ENCODE measurements around the gene INSYN1.
"Not testable (repeated sequence)": the region's sequence is repeated elsewhere in the genome, so short reads cannot be mapped to it uniquely, and the experiment has no call there.

INSYN1 gene

GRCh38 chr15:73747847-73748590, 5.1 kb downstream of the INSYN1 start:
- DNase-seq, result no peak

DNA sequence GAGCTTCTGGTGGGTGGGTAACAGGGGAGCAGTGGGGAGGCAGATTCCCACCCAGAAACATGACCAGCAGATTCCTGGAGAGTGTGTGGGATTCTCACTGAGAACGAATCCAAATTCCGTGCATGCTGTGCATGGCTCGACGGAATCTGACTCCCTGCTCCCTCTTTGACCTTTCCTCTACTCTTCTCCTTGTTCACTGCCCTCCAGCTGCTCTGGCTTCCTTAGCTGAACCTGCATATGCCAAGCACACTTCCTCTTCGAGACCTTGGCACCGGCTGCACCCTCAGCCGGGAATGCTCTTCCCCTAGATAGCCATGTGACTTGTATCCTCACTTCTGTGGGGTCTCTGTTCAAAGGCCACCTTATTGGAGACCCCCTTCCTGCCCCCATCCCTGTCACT, 6.3 kb downstream of the INSYN1 start:
- no peak for DNase-seq

GRCh38 chr15:73746261-73746660, 6.9 kb downstream of the INSYN1 start:
- DNase-seq, result no peak

DNA sequence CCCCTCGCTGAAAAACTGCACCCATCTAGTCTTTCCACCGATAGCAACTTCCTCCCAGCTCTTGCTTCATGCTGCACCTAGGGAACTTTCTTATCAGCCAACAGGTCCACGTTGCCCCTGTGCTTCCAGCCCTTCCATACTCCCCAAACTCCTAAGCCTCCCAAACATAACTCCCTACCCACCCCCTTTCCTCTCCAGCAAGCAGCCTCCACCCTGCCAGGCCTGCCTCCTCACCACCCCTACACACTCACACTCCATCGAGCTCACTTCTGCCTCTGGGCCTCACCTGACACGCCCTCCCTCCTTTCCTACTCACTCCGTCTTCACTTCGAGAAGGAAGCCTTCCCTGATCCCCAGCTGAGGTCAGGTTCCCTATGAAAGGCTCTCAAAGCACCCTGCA, 8.1 kb downstream of the INSYN1 start:
- no peak for DNase-seq

GRCh38 chr15:73744293-73744692, 8.9 kb downstream of the INSYN1 start:
- no peak for DNase-seq

DNA sequence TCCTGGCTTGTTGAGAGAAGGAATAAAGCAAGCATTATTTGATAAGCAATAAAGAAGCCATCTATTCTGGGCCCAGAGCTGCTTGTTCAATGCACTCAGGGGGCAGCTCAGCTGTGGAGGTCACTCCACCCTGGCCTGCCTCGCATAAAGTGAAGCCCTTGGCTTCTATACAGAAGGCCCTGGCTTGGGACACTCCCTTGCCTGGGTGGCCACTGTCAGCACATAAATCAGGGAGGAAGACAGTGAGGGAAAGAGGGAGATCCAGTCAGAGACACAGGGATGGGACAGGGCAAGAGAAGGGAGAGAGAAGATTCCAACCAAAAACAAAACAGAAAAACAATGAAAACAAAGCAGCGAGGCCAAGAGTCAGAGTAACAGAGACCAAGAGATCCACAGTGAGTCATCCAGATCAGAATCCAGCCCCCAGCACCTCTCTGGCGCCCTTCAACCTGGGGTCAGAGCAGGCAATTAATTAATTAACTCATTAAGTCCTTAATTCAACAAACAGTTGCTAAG, 11.8 kb downstream of the INSYN1 start:
- DNase-seq, result no peak

GRCh38 chr15:73740152-73741048, 12.8 kb downstream of the INSYN1 start:
- DNase-seq, result no peak

GRCh38 chr15:73737535-73737934, 15.6 kb downstream of the INSYN1 start:
- no peak for DNase-seq

DNA sequence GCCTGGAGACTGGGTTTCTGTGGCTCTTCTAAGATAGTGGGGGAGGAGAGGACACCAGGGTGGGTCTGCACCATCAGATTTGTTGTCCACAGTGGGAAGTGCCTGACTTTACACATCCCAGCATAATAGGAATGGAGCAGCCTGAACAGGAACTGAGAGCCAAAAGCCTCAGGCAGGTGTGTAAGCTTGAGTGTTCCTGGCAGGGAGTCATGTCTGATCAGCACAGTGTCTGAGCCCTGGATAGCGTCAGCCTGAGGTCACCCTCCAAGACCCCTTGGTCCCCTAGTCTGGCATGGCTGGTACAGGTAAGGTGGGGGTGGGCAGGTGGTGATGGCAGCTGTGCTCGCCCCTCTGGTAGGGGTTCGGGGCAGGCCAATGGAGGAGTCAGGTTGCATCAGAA, 20.2 kb downstream of the INSYN1 start:
- no peak for DNase-seq

GRCh38 chr15:73732051-73732450, 21.1 kb downstream of the INSYN1 start:
- DNase-seq, result not testable (repeated sequence)

- no peak for DNase-seq
Measured at GRCh38 chr15:73727330-73727976, 25.7 kb downstream of the INSYN1 start.

DNA sequence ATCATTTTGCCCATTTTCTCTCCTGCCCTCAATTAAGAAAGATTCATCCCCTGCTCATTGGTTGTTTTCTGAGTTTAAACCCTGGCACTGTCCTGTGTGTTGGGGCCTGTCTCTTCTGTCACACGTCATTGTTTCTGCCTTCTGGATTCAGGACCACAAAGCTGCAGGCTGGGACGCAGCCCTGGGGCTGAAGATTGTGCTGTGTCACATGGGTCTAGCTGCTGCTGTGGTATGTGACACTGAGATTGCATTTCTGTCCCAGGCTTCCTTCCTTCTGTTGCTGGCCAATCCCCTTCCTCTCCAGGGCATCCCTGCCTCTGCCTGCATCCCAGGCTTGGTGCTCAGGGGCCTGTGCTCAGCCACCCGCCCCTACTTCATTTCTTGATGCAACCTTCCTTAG, 28.9 kb downstream of the INSYN1 start:
- no peak for DNase-seq

DNA sequence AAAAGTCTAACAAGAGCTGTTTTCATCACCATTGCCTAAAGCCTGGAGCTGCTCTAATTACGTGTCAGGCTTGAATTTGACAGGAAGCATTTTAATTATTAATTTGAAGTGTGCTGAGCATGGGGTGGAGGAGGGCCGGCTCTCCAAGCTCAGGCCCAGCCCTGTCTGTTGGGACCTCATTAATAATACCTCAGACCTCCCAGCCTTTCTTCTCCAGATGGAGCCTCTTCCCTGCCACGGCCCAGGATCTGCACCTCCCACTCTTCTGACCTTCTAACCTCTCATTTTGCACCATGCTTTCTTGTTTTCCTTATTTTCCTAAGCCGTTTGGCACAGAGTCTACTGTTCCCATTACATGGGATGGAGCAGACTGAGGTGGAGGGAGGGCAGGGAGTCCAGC, 30.0 kb downstream of the INSYN1 start:
- DNase-seq, result no peak

GRCh38 chr15:73722425-73722824, 30.7 kb downstream of the INSYN1 start:
- DNase-seq, result no peak

DNA sequence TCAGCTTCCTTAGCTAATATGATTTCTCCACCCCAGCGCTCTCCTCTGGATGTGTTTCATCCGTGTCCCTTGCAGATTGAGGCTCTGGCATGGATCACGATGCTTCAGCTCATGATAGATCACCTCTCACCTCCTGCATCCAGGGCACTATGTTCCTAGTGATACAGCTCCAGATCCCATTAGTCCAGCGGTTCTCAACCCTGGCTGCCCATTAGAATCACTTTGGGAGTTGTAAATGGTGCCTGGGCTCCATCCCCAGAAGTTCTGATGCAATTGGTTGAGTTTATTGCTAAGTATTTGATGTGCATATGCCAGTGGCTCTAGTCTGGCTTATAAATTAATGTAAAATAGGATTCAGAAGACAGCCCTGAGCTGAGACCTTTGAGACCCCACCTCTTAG, 34.5 kb downstream of the INSYN1 start:
- no peak for DNase-seq

- DNase-seq, result no peak
Measured at GRCh38 chr15:73717802-73718201, 35.3 kb downstream of the INSYN1 start.

DNA sequence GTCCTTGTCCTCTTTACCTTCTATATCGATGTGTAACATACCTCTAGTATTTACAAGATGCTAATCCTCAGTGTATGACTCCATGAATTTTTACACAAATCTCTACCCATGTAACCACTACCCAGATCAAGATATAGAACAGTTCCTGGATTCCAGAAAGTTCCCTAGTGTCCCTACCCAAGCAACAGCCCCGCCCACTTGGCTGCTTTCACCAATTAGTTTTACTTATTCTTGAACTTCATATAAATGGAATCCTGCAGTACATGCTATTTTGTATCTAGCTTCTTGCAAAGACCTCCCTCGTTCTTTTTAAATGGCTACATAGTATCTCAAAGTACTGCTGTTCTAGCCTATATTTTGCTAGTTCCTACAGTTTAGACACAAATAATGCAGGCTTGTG, 35.9 kb downstream of the INSYN1 start:
- DNase-seq, result no peak

- DNase-seq, result no peak
Measured at GRCh38 chr15:73716417-73716816, 36.7 kb downstream of the INSYN1 start.

DNA sequence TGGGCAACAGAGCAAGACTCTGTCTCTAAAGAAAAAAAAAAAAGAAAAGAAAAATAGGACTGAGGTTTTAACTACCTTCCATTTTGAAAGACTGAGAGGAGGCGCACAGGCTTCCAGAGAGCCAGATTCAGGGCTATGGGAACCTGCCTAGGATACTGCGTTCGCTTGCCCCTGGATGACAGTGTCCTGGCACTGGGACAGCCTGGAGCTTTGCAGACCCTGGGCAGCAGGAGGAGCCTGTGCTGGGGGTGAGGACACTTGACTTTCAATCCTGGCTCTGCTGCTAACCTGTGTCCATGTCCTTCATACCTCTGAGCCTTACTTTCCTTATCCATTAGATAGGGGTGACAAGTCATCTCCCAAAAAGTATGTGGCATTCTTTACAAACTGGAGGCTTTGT, 37.7 kb downstream of the INSYN1 start:
- DNase-seq, result no peak

- no peak for DNase-seq
Measured at GRCh38 chr15:73714695-73715301, 38.4 kb downstream of the INSYN1 start.

- no peak for DNase-seq
Measured at GRCh38 chr15:73712107-73712506, 41.0 kb downstream of the INSYN1 start.

GRCh38 chr15:73711526-73711925, 41.6 kb downstream of the INSYN1 start:
- DNase-seq, result no peak

DNA sequence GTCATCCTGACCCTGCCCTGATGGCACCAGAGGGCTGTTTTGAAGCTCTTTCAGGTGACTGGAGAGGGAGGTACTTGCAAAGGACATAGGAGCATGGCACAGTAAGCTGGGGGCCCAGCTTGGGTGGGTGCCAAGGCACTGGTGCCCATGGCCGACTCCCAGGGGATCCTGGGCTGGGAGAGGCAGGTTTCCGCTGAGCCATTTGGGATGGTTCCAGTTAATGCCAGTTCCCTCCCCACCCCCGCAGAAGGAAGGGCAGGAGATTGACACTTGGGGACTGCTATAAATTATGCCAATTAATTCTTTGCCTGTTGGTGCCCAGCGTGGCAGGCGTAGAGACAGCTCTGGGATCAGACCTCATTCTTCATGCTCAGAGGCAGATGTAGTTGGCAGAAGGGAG, 42.8 kb downstream of the INSYN1 start:
- DNase-seq, result no peak

Measured in activated CD8-positive, alpha-beta memory T cell treated with anti-CD3 and anti-CD28 coated beads, Interleukin-2, amount 50 U/mL, for 48 hours (primary cell).